SK-N-SH (cell line): ENCODE results near the gene CNFN.

ENCODE experiments used
- CTCF ChIP-seq: fragments of 200-600 bp; sonication (generic); IDR thresholded peaks from 2 replicates; pipeline ENCODE4 v1.6.1; 2017; ENCODE audit warnings: antibody characterized with exemption, mild to moderate bottlenecking, moderate library complexity
- EP300 ChIP-seq, 2 experiments: IDR thresholded peaks; 2 replicates each; pipeline versions ENCODE4 v1.4.0 to v1.6.1; 2012; ENCODE audit warnings: borderline replicate concordance in 1 of 2, low read depth in 1 of 2, low read length in 1 of 2
- GABPA ChIP-seq: IDR thresholded peaks from 2 replicates; pipeline ENCODE4 v1.4.0; 2012; ENCODE audit warnings: low read depth, mild to moderate bottlenecking
- JUND ChIP-seq: IDR thresholded peaks from 2 replicates; pipeline ENCODE4 v1.4.0; 2012
- YY1 ChIP-seq: IDR thresholded peaks from 2 replicates; pipeline ENCODE4 v1.4.0; 2012; ENCODE audit warnings: low read depth, mild to moderate bottlenecking

- TF ChIP-seq JUND (no peak), CTCF (peak; percentile 88), EP300 (IDR thresholded peaks at IDR 0.05; ENCODE audit: borderline replicate concordance in 1 of 2, low read depth in 1 of 2, low read length in 1 of 2) (no peak), YY1 (no peak), GABPA (no peak)
These were observed 11.5 kb upstream of the CNFN start for GRCh38 chr19:42401365-42402303.
